Heart right ventricle (tissue), 16 donors: Measurements from ENCODE around the gene RSPRY1. TPM values are rescaled to one million over a fixed set of nuclear protein-coding genes. Genes with fewer than 3 reads are reported as not detected.

Source experiments
- ATAC-seq, 8 donors: fragments of 200-7000 bp; cut with Tn5 transposase; one replicate each; pipeline ENCODE4 v1.9.1; 2020; ENCODE audit warnings: mild to moderate bottlenecking in 8 of 8, moderate library complexity in 8 of 8, moderate number of reproducible peaks in 1 of 8
- DNase-seq, 2 donors: peaks; one replicate each; pipeline ENCODE4 v3.0.0-alpha.2; 2020
- H3K27ac ChIP-seq, 10 donors: fragments of 200-600 bp; sonication (generic) in 2 of 10; one replicate each; pipeline versions ENCODE4 v1.5.0 to v1.8.0; 2020 to 2022; ENCODE audit warnings: mild to moderate bottlenecking in 3 of 10
- H3K27me3 ChIP-seq, 7 donors: fragments of 200-600 bp; one replicate each; pipeline ENCODE4 v1.8.0; 2021 to 2022; ENCODE audit warnings: mild to moderate bottlenecking in 2 of 7
- H3K36me3 ChIP-seq, 9 donors: fragments of 200-600 bp; sonication (generic) in 1 of 9; one replicate each; pipeline versions ENCODE4 v1.5.0 to v1.8.0; 2020 to 2022; ENCODE audit warnings: mild to moderate bottlenecking in 2 of 9
- H3K4me1 ChIP-seq, 9 donors: fragments of 200-600 bp; sonication (generic) in 1 of 9; one replicate each; pipeline versions ENCODE4 v1.5.0 to v1.8.0; 2020 to 2022; ENCODE audit warnings: mild to moderate bottlenecking in 4 of 9
- H3K4me3 ChIP-seq, 10 donors: fragments of 200-600 bp; sonication (generic) in 2 of 10; one replicate each; pipeline versions ENCODE4 v1.5.0 to v1.8.0; 2020 to 2022; ENCODE audit warnings: mild to moderate bottlenecking in 7 of 10, moderate library complexity in 2 of 10
- H3K9me3 ChIP-seq, 11 donors: fragments of 200-600 bp in 10 of 11; sonication (generic) in 2 of 11; one replicate each; pipeline versions ENCODE4 v1.5.0 to v1.8.0; 2013 to 2022; ENCODE audit warnings: mild to moderate bottlenecking in 2 of 11, control low read depth in 1 of 11, moderate library complexity in 1 of 11
- WGBS, 2 donors: extraction: QIAGEN DNeasy Blood & Tissue Kit; methylation state at CpG; one replicate each; pipeline ENCODE4 v1.1.7; 2013; ENCODE audit warnings: inconsistent platforms in 1 of 2; 5-methylcytosine and 5-hydroxymethylcytosine counted together
- intact Hi-C, 10 donors: fragments of 100-400 bp; cut with DNase I; formaldehyde crosslinking; loops; one replicate each; pipeline versions ENCODE4 v1.11.1 to v1.14.2; 2022
- polyA plus RNA-seq, 2 donors: library from polyadenylated mRNA; stranded (reverse); fragments of 200-250 nt; gene quantifications; one replicate each; pipeline ENCODE4 v1.2.3, GENCODE V29; 2013
- total RNA-seq, 10 donors: library from RNA; stranded (reverse); fragmentation: NEBNext Ultra II Directional in 3 of 10; extraction: Animal tissue kit (Norgen Biotek cat#: 25700) in 3 of 10; gene quantifications; one replicate each; pipeline versions ENCODE4 v1.2.1 to v1.2.4, GENCODE V29; 2021 to 2023
- TF ChIP-seq, protein P1 (sequence below), 9 donors: fragments of 200-600 bp; sonication (generic) in 2 of 9; IDR thresholded peaks; one replicate each; pipeline versions ENCODE4 v1.5.0 to v1.8.0; 2021 to 2022; ENCODE audit warnings: antibody characterized with exemption in 9 of 9, mild to moderate bottlenecking in 5 of 9, moderate library complexity in 1 of 9
- donor health status: Arrhythmogenic right ventricular cardiomyopathy.
- donor health status: ischemic (EF 13 %, LVEDD 7.1; RV severe dilation, severe dysfunction).
- donor health status: healthy with polysubstance abuse.
- donor health status: DM: no; HTN: yes; CAD: no.
- donor health status: DM: no; HTN: no; CAD: no.
- donor health status: ischemic (EF 25% LVEDD 6.9; RV normal size, moderate dysfunction).
- donor health status: ischemic (EF 25% LVEDD 5.7; RV mildly dilated, moderate dysfunction).
- donor health status: healthy.
- donor health status: DM: yes; HTN: yes; CAD: no.
- donor health status: Ischemic cardiomyopathy.
- donor health status: ischemic (EF 35%, LVEDD 5.7; RV mildly dilated, moderate dysfunction).
- donor health status: nonischemic (EF 11% LVEDD 7.7; RV severe dilation, severe dysfunction).
- donor health status: DM: yes; HTN: yes; CAD: no.
- donor health status: PGD.
- donor health status: ischemic (EF 29% LVEDD 5.4; RV normal size, mild dysfunction).
- donor health status: nonischemic (EF 23%, LVEDD 6.1; RV moderate dilation, normal function).

Gene RSPRY1
- total and polyA plus RNA-seq, 12 donors: 6.9 to 21.4 (median 16.9) TPM

DNA sequence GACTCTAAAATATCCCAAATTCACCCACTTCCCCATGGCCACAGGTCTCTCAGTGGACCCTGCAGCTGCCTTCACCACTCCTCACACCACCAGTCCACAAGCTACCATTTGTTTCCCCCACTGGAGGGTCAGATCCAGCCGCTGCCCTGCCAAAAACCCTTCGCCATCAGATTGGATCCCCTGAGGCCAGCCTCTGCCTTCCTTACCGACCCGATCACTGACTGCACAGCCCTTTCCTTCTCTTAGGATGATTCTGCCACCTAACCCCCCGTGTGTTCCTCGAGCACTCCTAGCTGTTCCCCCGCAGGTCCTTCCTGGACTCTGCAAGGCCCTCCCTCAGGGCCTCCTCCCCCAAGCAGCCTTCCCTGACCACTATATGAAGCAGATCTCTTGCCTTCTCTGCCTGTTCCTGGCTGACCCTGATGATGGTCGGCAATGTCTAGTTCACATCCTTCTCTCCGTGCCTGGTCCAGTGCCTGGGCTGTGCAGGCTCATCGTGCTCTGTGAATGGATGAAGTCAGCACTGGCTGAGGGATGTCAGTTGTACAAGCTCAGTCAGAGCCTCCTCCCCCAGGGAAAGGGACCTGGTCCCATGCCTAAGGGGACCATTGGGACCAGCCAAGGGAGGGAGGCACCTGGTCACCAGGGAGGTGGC, 47.7 kb upstream of the RSPRY1 start:
- H3K4me1 ChIP-seq: peaks cover 0 to 48% (median 30%) of the 10 kb centered on the region in 9 donors
- DNase-seq (no peak), ATAC-seq (no peak)
- H3K9me3 ChIP-seq: no peaks in the 10 kb centered on the region
- no peaks in the 10 kb centered on the region for H3K27me3 ChIP-seq
- TF ChIP-seq, protein P1, sequence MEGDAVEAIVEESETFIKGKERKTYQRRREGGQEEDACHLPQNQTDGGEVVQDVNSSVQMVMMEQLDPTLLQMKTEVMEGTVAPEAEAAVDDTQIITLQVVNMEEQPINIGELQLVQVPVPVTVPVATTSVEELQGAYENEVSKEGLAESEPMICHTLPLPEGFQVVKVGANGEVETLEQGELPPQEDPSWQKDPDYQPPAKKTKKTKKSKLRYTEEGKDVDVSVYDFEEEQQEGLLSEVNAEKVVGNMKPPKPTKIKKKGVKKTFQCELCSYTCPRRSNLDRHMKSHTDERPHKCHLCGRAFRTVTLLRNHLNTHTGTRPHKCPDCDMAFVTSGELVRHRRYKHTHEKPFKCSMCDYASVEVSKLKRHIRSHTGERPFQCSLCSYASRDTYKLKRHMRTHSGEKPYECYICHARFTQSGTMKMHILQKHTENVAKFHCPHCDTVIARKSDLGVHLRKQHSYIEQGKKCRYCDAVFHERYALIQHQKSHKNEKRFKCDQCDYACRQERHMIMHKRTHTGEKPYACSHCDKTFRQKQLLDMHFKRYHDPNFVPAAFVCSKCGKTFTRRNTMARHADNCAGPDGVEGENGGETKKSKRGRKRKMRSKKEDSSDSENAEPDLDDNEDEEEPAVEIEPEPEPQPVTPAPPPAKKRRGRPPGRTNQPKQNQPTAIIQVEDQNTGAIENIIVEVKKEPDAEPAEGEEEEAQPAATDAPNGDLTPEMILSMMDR (IDR thresholded peaks at IDR 0.05): no peak
- WGBS, 2 donors: 86 to 88% methylated on average over 10 of the region's 10 CpGs
- H3K36me3 ChIP-seq: peaks cover 0 to 15% (median 0%) of the 10 kb centered on the region in 9 donors
- no peak overlapping the region for H3K27ac ChIP-seq
- intact Hi-C loops: no loop called here
- no peak overlapping the region for H3K4me3 ChIP-seq

DNA sequence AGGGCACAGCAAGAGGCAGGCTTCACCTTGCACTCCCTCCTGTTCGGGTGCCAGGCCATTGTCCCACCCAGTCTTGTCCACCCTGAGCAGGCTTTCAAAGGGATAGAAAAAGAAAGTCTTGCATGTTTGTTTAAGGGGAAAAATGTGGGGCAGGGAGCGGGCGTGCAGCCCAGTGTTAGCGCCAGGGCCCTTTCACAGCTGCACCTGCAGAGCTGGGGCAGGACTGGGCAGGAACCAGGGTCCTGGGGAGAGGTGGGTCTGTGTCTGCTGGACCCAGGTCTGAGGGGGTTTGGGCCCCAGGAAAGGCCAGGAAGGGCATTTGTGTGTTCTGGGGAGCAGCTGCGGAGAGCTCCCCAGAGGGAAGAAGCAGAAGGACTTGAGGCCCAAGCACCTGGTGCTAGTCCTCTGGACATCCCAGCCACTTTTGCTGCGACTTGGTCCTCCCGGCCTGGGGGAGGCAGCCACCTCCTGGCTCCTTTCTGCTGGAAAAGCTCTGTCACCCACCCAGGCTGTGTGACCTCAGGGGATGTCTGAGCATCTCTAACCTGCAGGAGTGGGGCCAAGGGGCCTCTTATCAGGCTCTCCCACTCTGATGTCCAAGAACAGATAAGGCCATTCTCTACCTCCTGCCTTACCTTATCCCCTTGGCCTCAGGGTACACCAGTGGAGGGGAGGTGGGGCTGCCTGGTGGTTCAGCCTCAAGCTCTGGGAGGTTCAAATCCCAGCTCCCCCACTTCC, 45.0 kb upstream of the RSPRY1 start:
- DNase-seq: no peak
- peak overlapping the region in 4 of 10 donors; percentile 12 to 55 (median 36) for H3K27ac ChIP-seq
- TF ChIP-seq, protein P1 (IDR thresholded peaks at IDR 0.05): no peak
- intact Hi-C loops: loop anchor here in 1 of 10 donors (10.0 kb wide), 1 partner anchor 46 kb away; the partner anchor contains the start of gene CPNE2
- ATAC-seq: no peak
- no peaks in the 10 kb centered on the region for H3K27me3 ChIP-seq
- H3K4me1 ChIP-seq: peaks cover 8 to 69% (median 57%) of the 10 kb centered on the region in 9 donors
- H3K9me3 ChIP-seq: no peaks in the 10 kb centered on the region
- 87 to 93% methylated on average over 7 of the region's 7 CpGs for WGBS, 2 donors
- H3K4me3 ChIP-seq: no peak overlapping the region
- H3K36me3 ChIP-seq: peaks cover 0 to 11% (median 0%) of the 10 kb centered on the region in 9 donors

DNA sequence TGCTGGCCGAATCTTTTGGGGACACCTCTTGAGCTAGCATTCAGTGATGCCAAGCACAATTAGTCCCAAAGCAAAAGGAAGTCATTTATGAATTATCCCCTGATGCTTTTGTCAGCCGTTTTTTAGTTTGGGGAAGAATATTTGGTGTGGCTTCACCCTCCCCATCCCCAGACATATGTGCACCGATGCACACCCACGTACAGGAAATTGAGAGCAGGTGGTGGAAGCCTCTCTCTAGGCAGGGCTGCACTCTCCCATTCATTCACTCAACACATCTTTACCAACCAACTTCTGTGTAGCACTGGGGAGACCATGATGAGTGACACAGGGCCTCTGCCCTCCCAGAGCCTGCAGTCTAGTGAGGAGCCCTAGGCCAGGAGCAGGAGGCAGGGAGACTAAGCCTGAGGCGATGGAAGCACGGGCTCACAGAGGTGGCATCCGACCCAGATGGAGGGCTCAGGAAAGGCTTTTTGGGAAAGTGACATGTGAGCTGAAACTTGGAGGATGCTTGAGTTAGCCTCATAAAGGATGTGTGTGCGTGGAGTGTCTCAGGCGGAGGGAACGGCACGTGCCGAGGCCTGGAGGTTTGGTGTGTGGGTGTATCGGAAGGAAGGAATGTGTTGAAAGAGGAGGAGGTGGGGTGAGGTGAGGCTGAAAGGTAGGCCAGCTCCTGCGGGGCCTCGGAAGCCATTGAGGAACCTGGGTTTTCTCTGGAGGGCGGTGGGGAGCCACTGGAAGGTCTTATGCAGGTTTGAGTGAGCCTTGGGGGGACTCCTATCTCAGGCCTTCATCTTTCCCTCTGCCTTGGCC, 44.1 kb upstream of the RSPRY1 start:
- H3K4me1 ChIP-seq: peaks cover 9 to 79% (median 67%) of the 10 kb centered on the region in 9 donors
- DNase-seq: no peak
- WGBS, 2 donors: 80 to 83% methylated on average over 16 of the region's 16 CpGs
- peaks cover 0 to 8% (median 0%) of the 10 kb centered on the region in 9 donors for H3K36me3 ChIP-seq
- ATAC-seq: no peak
- peak overlapping the region in 4 of 10 donors; percentile 4 to 81 (median 38) for H3K27ac ChIP-seq
- no peaks in the 10 kb centered on the region for H3K27me3 ChIP-seq
- H3K4me3 ChIP-seq: no peak overlapping the region
- intact Hi-C loops: loop anchor here in 1 of 10 donors (10.0 kb wide), 1 partner anchor 47 kb away; the partner anchor contains the start of gene CPNE2
- TF ChIP-seq, protein P1 (IDR thresholded peaks at IDR 0.05): no peak
- no peaks in the 10 kb centered on the region for H3K9me3 ChIP-seq
